Ishikawa (cell line): Measurements from ENCODE around the gene TPCN2.

ENCODE experiments used
- CEBPB ChIP-seq: IDR thresholded peaks from 2 replicates; pipeline ENCODE4 v1.6.1; 2012
- CREB1 ChIP-seq: IDR thresholded peaks from 2 replicates; pipeline ENCODE4 v1.6.1; 2012; ENCODE audit warnings: low read depth
- EP300 ChIP-seq: IDR thresholded peaks from 2 replicates; pipeline ENCODE4 v1.6.1; 2012; ENCODE audit warnings: borderline replicate concordance
- FOXM1 ChIP-seq: IDR thresholded peaks from 2 replicates; pipeline ENCODE4 v1.6.1; 2012; ENCODE audit warnings: low read depth, borderline replicate concordance
- NFIC ChIP-seq: IDR thresholded peaks from 2 replicates; pipeline ENCODE4 v1.6.1; 2012
- RAD21 ChIP-seq: IDR thresholded peaks from 2 replicates; pipeline ENCODE4 v1.6.1; 2012; ENCODE audit warnings: low read depth
- TAF1 ChIP-seq: IDR thresholded peaks from 2 replicates; pipeline ENCODE4 v1.6.1; 2012; ENCODE audit warnings: low read depth, mild to moderate bottlenecking
- YY1 ChIP-seq: IDR thresholded peaks from 2 replicates; pipeline ENCODE4 v1.6.1; 2012; ENCODE audit warnings: low read depth
- TF ChIP-seq, protein P1 (sequence below): IDR thresholded peaks from 2 replicates; pipeline ENCODE4 v1.6.1; 2012

DNA sequence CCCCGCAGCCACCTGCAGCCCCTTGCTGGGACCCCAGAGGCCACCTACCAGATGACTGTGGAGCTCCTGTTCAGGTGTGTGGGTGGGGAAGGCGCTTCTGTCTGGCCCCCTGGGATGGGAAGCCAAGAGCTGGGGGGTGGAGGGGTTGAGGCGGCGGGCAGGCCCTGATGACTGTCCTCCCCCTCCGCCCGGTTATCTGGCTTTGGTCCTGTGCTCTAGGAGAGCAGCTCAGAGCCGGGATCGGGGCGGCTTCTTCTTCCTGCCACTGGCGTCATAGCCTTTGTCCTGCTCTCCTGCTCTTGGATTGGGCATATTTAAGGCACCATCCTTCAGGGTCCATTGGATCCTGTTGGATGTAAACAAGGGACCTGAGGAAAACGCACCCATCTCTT lies 38.4 kb downstream of the TPCN2 start:
- no peak for TF ChIP-seq CREB1
- no peak for TF ChIP-seq TAF1
- TF ChIP-seq CEBPB: no peak
- no peak for TF ChIP-seq NFIC
- no peak for TF ChIP-seq YY1
- TF ChIP-seq RAD21: no peak
- no peak for TF ChIP-seq FOXM1
- TF ChIP-seq EP300: no peak
- TF ChIP-seq, protein P1, sequence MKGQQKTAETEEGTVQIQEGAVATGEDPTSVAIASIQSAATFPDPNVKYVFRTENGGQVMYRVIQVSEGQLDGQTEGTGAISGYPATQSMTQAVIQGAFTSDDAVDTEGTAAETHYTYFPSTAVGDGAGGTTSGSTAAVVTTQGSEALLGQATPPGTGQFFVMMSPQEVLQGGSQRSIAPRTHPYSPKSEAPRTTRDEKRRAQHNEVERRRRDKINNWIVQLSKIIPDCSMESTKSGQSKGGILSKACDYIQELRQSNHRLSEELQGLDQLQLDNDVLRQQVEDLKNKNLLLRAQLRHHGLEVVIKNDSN: no peak
